T-helper 2 cell treated with Interferon-gamma antibody and Interleukin-4, amounts not matched to agents 100 ng/mL and 5 ng/mL, for 36 hours (primary cell): ENCODE results near the gene GOLIM4. TPM values are rescaled to one million over a fixed set of nuclear protein-coding genes. Genes with fewer than 3 reads are reported as not detected.

Experiments
- intact Hi-C: fragments of 100-400 bp; cut with micrococcal nuclease; formaldehyde crosslinking; loops from one replicate; pipeline ENCODE4 v1.15.1; 2023
- total RNA-seq: library from RNA; stranded (reverse); gene quantifications from 2 replicates; pipeline ENCODE4 v1.2.3, GENCODE V29; 2022

Gene GOLIM4
- total RNA-seq, 1 donor from 2014 or later: 4.4 TPM

- intact Hi-C loops: no loop called here
Measured at GRCh38 chr3:167998253-167998652, 97.5 kb downstream of the GOLIM4 start.

- intact Hi-C loops: no loop called here
Measured at GRCh38 chr3:167996514-167996913, 99.2 kb downstream of the GOLIM4 start.

- intact Hi-C loops: no loop called here
Measured at GRCh38 chr3:167992381-167992780, 103.3 kb downstream of the GOLIM4 start.

- intact Hi-C loops: no loop called here
Measured at GRCh38 chr3:167991213-167991612, 104.5 kb downstream of the GOLIM4 start.

- intact Hi-C loops: no loop called here
Measured at GRCh38 chr3:167989999-167990398, 105.7 kb downstream of the GOLIM4 start.

- intact Hi-C loops: no loop called here
Measured at GRCh38 chr3:167989066-167989465, 106.7 kb downstream of the GOLIM4 start.

GRCh38 chr3:167983583-167983982, 112.1 kb downstream of the GOLIM4 start:
- intact Hi-C loops: no loop called here

- intact Hi-C loops: no loop called here
Measured at GRCh38 chr3:167978486-167978885, 117.2 kb downstream of the GOLIM4 start.

- intact Hi-C loops: no loop called here
Measured at GRCh38 chr3:167978071-167978470, 117.7 kb downstream of the GOLIM4 start.

- intact Hi-C loops: no loop called here
Measured at GRCh38 chr3:167976516-167977361, 119.0 kb downstream of the GOLIM4 start.

- intact Hi-C loops: no loop called here
Measured at GRCh38 chr3:167973901-167974300, 121.8 kb downstream of the GOLIM4 start.

- intact Hi-C loops: no loop called here
Measured at GRCh38 chr3:167973046-167973445, 122.7 kb downstream of the GOLIM4 start.

- intact Hi-C loops: no loop called here
Measured at GRCh38 chr3:167972502-167972901, 123.2 kb downstream of the GOLIM4 start.

- intact Hi-C loops: no loop called here
Measured at GRCh38 chr3:167969548-167969947, 126.2 kb downstream of the GOLIM4 start.

GRCh38 chr3:167967257-167968036, 128.3 kb downstream of the GOLIM4 start:
- intact Hi-C loops: no loop called here
